IMR-90 (cell line): Measurements from ENCODE around the gene RAP1GAP2. TPM values are rescaled to one million over a fixed set of nuclear protein-coding genes. Genes with fewer than 3 reads are reported as not detected.
A peak's percentile ranks its signal among the peaks of the same experiment; 100 is the strongest.

ENCODE experiments used
- ATAC-seq: fragments of 200-7000 bp; cut with Tn5 transposase; 2 replicates; pipeline ENCODE4 v1.9.1; 2020; ENCODE audit warnings: low read depth, mild to moderate bottlenecking, moderate library complexity
- BruUV-seq: library from RNA; stranded (reverse); fragments of 400-500 nt; replicated peaks from 2 replicates; lab custom pipeline; 2021; lab: Mats Ljungman, UMichigan
- CTCF ChIA-PET: fragments of 300-600 bp; formaldehyde crosslinking; extraction: SDS; loops from one replicate; lab custom pipeline; 2021; ENCODE audit warnings: antibody characterized with exemption; lab: Yijun Ruan, JAX
- POLR2A ChIA-PET: fragments of 300-600 bp; sonication (Branson Sonifier 250); formaldehyde crosslinking; loops from one replicate; lab custom pipeline; 2022; ENCODE audit warnings: antibody characterized with exemption; ENCODE audit not compliant: unreplicated experiment; lab: Charles Lee
- DNase-seq: peaks from one replicate; pipeline ENCODE4 v3.0.0; 2013
- H2AFZ ChIP-seq: replicated peaks from 2 replicates; pipeline ENCODE3; 2013; ENCODE audit warnings: low read length, mild to moderate bottlenecking; ENCODE audit not compliant: poor library complexity
- H2AK5ac ChIP-seq: 2 replicates; pipeline ENCODE4 v1.6.1; 2013; ENCODE audit warnings: low read depth, low read length, inconsistent platforms
- H2AK9ac ChIP-seq: replicated peaks from 2 replicates; pipeline ENCODE3; 2013; ENCODE audit warnings: mild to moderate bottlenecking, low read depth, low read length, moderate library complexity; ENCODE audit not compliant: poor library complexity
- H2BK120ac ChIP-seq: 2 replicates; pipeline ENCODE4 v1.6.1; 2013; ENCODE audit warnings: low read depth, low read length, inconsistent platforms
- H2BK15ac ChIP-seq: 3 replicates; pipeline ENCODE4 v1.6.1; 2013; ENCODE audit warnings: low read depth, low read length, inconsistent platforms
- H2BK20ac ChIP-seq: 2 replicates; pipeline ENCODE4 v1.6.1; 2013; ENCODE audit warnings: low read depth, mild to moderate bottlenecking, inconsistent platforms, low read length, moderate library complexity
- H2BK5ac ChIP-seq: 2 replicates; pipeline ENCODE4 v1.6.1; 2013; ENCODE audit warnings: mild to moderate bottlenecking, low read depth, low read length, inconsistent platforms; ENCODE audit not compliant: poor library complexity, severe bottlenecking
- H3K14ac ChIP-seq: replicated peaks from 2 replicates; pipeline ENCODE4 v1.6.1; 2013; ENCODE audit warnings: low read depth, low read length, inconsistent platforms
- H3K18ac ChIP-seq: 2 replicates; pipeline ENCODE4 v1.6.1; 2013; ENCODE audit warnings: low read depth, low read length, control low read depth
- H3K23ac ChIP-seq: 2 replicates; pipeline ENCODE4 v1.6.1; 2013; ENCODE audit warnings: low read depth, low read length, inconsistent platforms
- H3K27ac ChIP-seq: 2 replicates; pipeline ENCODE4 v1.5.1; 2013; ENCODE audit warnings: mild to moderate bottlenecking, control low read depth, low read length; ENCODE audit not compliant: insufficient read depth
- H3K27me3 ChIP-seq: 2 replicates; pipeline ENCODE4 v1.6.1; 2013; ENCODE audit warnings: low read length; ENCODE audit not compliant: control insufficient read depth, insufficient read depth
- H3K36me3 ChIP-seq: 2 replicates; pipeline ENCODE4 v1.6.1; 2013; ENCODE audit warnings: low read length, mixed read lengths; ENCODE audit not compliant: control insufficient read depth, insufficient read depth
- H3K4ac ChIP-seq: 2 replicates; pipeline ENCODE4 v1.6.1; 2013; ENCODE audit warnings: low read depth, low read length, inconsistent platforms
- H3K4me1 ChIP-seq: 2 replicates; pipeline ENCODE4 v1.6.1; 2013; ENCODE audit warnings: low read length, mixed read lengths; ENCODE audit not compliant: control insufficient read depth, insufficient read depth
- H3K4me2 ChIP-seq: 2 replicates; pipeline ENCODE4 v1.6.1; 2013; ENCODE audit warnings: low read depth, mild to moderate bottlenecking, control low read depth, low read length, moderate library complexity
- H3K4me3 ChIP-seq: 2 replicates; pipeline ENCODE4 v1.5.1; 2013; ENCODE audit warnings: low read depth, mild to moderate bottlenecking, control low read depth, low read length, moderate library complexity; ENCODE audit not compliant: insufficient read depth
- H3K56ac ChIP-seq: 2 replicates; pipeline ENCODE4 v1.6.1; 2013; ENCODE audit warnings: low read length, inconsistent platforms; ENCODE audit not compliant: insufficient read depth; ENCODE audit errors: extremely low read depth
- H3K79me1 ChIP-seq, 2 experiments: 2 replicates each; pipeline ENCODE4 v1.6.1; 2013; ENCODE audit warnings: low read length in 2 of 2, inconsistent platforms in 1 of 2, low read depth in 1 of 2
- H3K9ac ChIP-seq: 2 replicates; pipeline ENCODE4 v1.6.1; 2013; ENCODE audit warnings: low read depth, low read length, control low read depth
- H3K9me1 ChIP-seq: 2 replicates; pipeline ENCODE4 v1.6.1; 2013; ENCODE audit warnings: low read length, inconsistent platforms; ENCODE audit not compliant: insufficient read depth
- H3K9me3 ChIP-seq: 2 replicates; pipeline ENCODE4 v1.6.1; 2013; ENCODE audit warnings: low read length; ENCODE audit not compliant: control insufficient read depth, insufficient read depth
- H4K20me1 ChIP-seq: 2 replicates; pipeline ENCODE4 v1.6.1; 2013; ENCODE audit warnings: low read length, inconsistent platforms; ENCODE audit not compliant: insufficient read depth
- H4K5ac ChIP-seq: 2 replicates; pipeline ENCODE4 v1.6.1; 2013; ENCODE audit warnings: mild to moderate bottlenecking, low read depth, low read length, control low read depth
- H4K8ac ChIP-seq, 2 experiments: 2 replicates each; pipeline ENCODE4 v1.6.1; 2013; ENCODE audit warnings: low read depth in 2 of 2, low read length in 2 of 2, control low read depth in 1 of 2, inconsistent platforms in 1 of 2
- H4K91ac ChIP-seq: 2 replicates; pipeline ENCODE4 v1.6.1; 2013; ENCODE audit warnings: low read depth, low read length, inconsistent platforms; ENCODE audit not compliant: insufficient read depth
- ELK1 ChIP-seq: fragments of 150-350 bp; IDR thresholded peaks from 2 replicates; pipeline ENCODE4 v1.6.1; 2016; ENCODE audit warnings: low read depth, mild to moderate bottlenecking, low read length, moderate library complexity, borderline replicate concordance
- MAZ ChIP-seq: IDR thresholded peaks from 2 replicates; pipeline ENCODE4 v1.6.1; 2012; ENCODE audit warnings: low read depth, mild to moderate bottlenecking, low read length, improper control_type of control experiment, moderate library complexity, borderline replicate concordance
- RFX5 ChIP-seq: IDR thresholded peaks from 2 replicates; pipeline ENCODE4 v1.8.0; 2012; ENCODE audit warnings: low read depth, mild to moderate bottlenecking, low read length, moderate library complexity
- WGBS, 2 experiments: methylation state at CpG; one replicate each; pipeline versions ENCODE4 v1.1.5 to v1.1.7; 2013; ENCODE audit warnings: missing lambda C conversion rate in 2 of 2; ENCODE audit not compliant: insufficient read length in 1 of 2; ENCODE audit errors: extremely low coverage in 2 of 2; 5-methylcytosine and 5-hydroxymethylcytosine counted together
- dilution Hi-C: fragments of 300-500 bp; cut with HindIII; formaldehyde crosslinking; loops from one replicate; pipeline ENCODE4 v1.14.3; 2018; ENCODE audit warnings: low sequenced_read_pairs; ENCODE audit not compliant: unreplicated experiment
- in situ Hi-C: fragments of 300-500 bp; cut with MboI; formaldehyde crosslinking; loops from 3 replicates; pipeline ENCODE4 v1.14.3; 2019; ENCODE audit warnings: low sequenced_read_pairs, inconsistent platforms, mixed read lengths
- intact Hi-C: fragments of 100-400 bp; cut with micrococcal nuclease; formaldehyde crosslinking; loops from 2 replicates; pipeline ENCODE4 v1.10.0; 2022
- polyA plus RNA-seq, 3 experiments: library from polyadenylated mRNA; depleted of rRNA; stranded (reverse); fragments of >200 nt; gene quantifications; 2 replicates each; pipeline ENCODE4 v1.2.3, GENCODE V29; 2012; ENCODE audit warnings: low replicate concordance in 1 of 3
- total RNA-seq: library from RNA; depleted of rRNA; stranded (reverse); fragments of >200 nt; gene quantifications from 2 replicates; pipeline ENCODE4 v1.2.3, GENCODE V29; 2012

The RAP1GAP2 gene
- total and polyA plus RNA-seq, 2 of the 4 experiments (the other 2 are of a cell fraction), result 5.7 to 7.5 TPM

GRCh38 chr17:2871205-2871604, 75.0 kb downstream of the RAP1GAP2 start:
- ATAC-seq (no peak), DNase-seq (no peak)
- Histone ChIP-seq H2BK120ac (no peak overlapping the region), H4K91ac (no peak overlapping the region), H3K14ac (no peak overlapping the region), H2AK9ac (peak overlapping the region; percentile 13), H3K27ac (no peak overlapping the region), H4K8ac (no peak overlapping the region), H3K27me3 (no peaks in the 10 kb centered on the region), H3K4ac (no peak overlapping the region), H3K9me3 (no peaks in the 10 kb centered on the region), H2AFZ (peak overlapping the region; percentile 43), H2BK20ac (no peak overlapping the region), H2AK5ac (no peak overlapping the region), H2BK15ac (no peak overlapping the region), H2BK5ac (no peak overlapping the region), H4K5ac (peak overlapping the region; percentile 39; the same call in 1 of the 2 replicates), H4K20me1 (no peaks in the 10 kb centered on the region), H3K4me1 (peaks cover 12% of the 10 kb centered on the region), H3K4me2 (no peak overlapping the region), H3K56ac (no peak overlapping the region), H3K9ac (no peak overlapping the region), H3K18ac (no peak overlapping the region), H3K9me1 (peaks cover 9% of the 10 kb centered on the region), H3K23ac (no peak overlapping the region), H3K79me1 (peaks cover 4 to 30% of the 10 kb centered on the region in 2 experiments; a peak in 2 of 4 replicates), H3K4me3 (no peak overlapping the region), H3K36me3 (no peaks in the 10 kb centered on the region)
- dilution Hi-C loops, result no loop called here
- ChIA-PET CTCF (no interaction called here), POLR2A (no interaction called here)
- intact Hi-C loops, result no loop called here
- in situ Hi-C loops, result no loop called here
- no peak for TF ChIP-seq ELK1
- TF ChIP-seq RFX5, result no peak
- TF ChIP-seq MAZ, result no peak
- BruUV-seq, result no TSS peak
- 36% methylated on average over 2 of the region's 7 CpGs; no CpG with 5 or more reads in 1 of the 2 experiments for WGBS, 2 experiments
